Keratinocyte (primary cell): ENCODE data around the gene CARMIL3. TPM values are rescaled to one million over a fixed set of nuclear protein-coding genes. Genes with fewer than 3 reads are reported as not detected.

Experiments used
- DNase-seq: peaks from one replicate; pipeline ENCODE4 v3.0.0-alpha.2; 2011; ENCODE audit warnings: low read depth, missing footprints, low spot score
- FAIRE-seq: peaks from 2 replicates; lab custom pipeline; 2011; peaks lifted over from hg19 to GRCh38; lab: Jason Lieb, UNC
- H2AFZ ChIP-seq: 2 replicates; pipeline ENCODE4 v1.6.0; 2012; ENCODE audit warnings: low read length, control low read depth, inconsistent platforms; ENCODE audit not compliant: control insufficient read depth
- H3K27ac ChIP-seq: 2 replicates; pipeline ENCODE4 v1.5.1; 2011; ENCODE audit warnings: low read length; ENCODE audit not compliant: control insufficient read depth, insufficient read depth
- H3K27me3 ChIP-seq: 3 replicates; pipeline ENCODE4 v1.6.0; 2011; ENCODE audit warnings: low read length; ENCODE audit not compliant: control insufficient read depth, insufficient read depth; ENCODE audit errors: extremely low read depth
- H3K36me3 ChIP-seq, 2 experiments: 2 replicates in 1 of 2; 3 replicates in 1 of 2; pipeline ENCODE4 v1.5.1; 2011; ENCODE audit warnings: low read length in 2 of 2, mild to moderate bottlenecking in 1 of 2; ENCODE audit not compliant: control insufficient read depth in 2 of 2, insufficient read depth in 2 of 2; ENCODE audit errors: extremely low read depth in 1 of 2
- H3K4me1 ChIP-seq: 3 replicates; pipeline ENCODE4 v1.5.1; 2011; ENCODE audit warnings: low read length; ENCODE audit not compliant: control insufficient read depth, insufficient read depth; ENCODE audit errors: extremely low read depth
- H3K4me2 ChIP-seq: 3 replicates; pipeline ENCODE4 v1.6.0; 2011; ENCODE audit warnings: low read depth, low read length; ENCODE audit not compliant: control insufficient read depth, insufficient read depth; ENCODE audit errors: extremely low read depth
- H3K4me3 ChIP-seq, 3 experiments: fragments of 200-600 bp in 1 of 3; sonication (generic) in 1 of 3; 2 replicates in 2 of 3; 3 replicates in 1 of 3; pipeline ENCODE4 v1.5.1; 2011 to 2016; ENCODE audit warnings: low read length in 3 of 3, mild to moderate bottlenecking in 3 of 3, control low read depth in 2 of 3, inconsistent platforms in 1 of 3, low read depth in 1 of 3, mixed read lengths in 1 of 3, mixed run types in 1 of 3, moderate library complexity in 1 of 3; ENCODE audit not compliant: control insufficient read depth in 2 of 3, insufficient read depth in 2 of 3; ENCODE audit errors: extremely low read depth in 1 of 3
- H3K79me2 ChIP-seq: 2 replicates; pipeline ENCODE4 v1.6.0; 2012; ENCODE audit warnings: low read length; ENCODE audit not compliant: control insufficient read depth, insufficient read depth
- H3K9ac ChIP-seq: 3 replicates; pipeline ENCODE4 v1.6.0; 2011; ENCODE audit warnings: low read length; ENCODE audit not compliant: control insufficient read depth, insufficient read depth; ENCODE audit errors: extremely low read depth
- H3K9me1 ChIP-seq: 3 replicates; pipeline ENCODE4 v1.6.0; 2011; ENCODE audit warnings: low read length; ENCODE audit not compliant: control insufficient read depth, insufficient read depth; ENCODE audit errors: extremely low read depth
- H3K9me3 ChIP-seq: 2 replicates; pipeline ENCODE4 v1.5.1; 2012; ENCODE audit warnings: low read depth, low read length; ENCODE audit not compliant: control insufficient read depth
- H4K20me1 ChIP-seq: 3 replicates; pipeline ENCODE4 v1.6.0; 2011; ENCODE audit warnings: low read length; ENCODE audit not compliant: control insufficient read depth, insufficient read depth; ENCODE audit errors: extremely low read depth
- EZH2 ChIP-seq: IDR thresholded peaks from one replicate; pipeline ENCODE4 v1.6.1; 2012; ENCODE audit warnings: inconsistent platforms, mild to moderate bottlenecking, low read length, moderate library complexity
- dilution Hi-C: fragments of 300-500 bp; cut with MboI; formaldehyde crosslinking; loops from one replicate; pipeline ENCODE4 v1.7.0; 2020; ENCODE audit warnings: low sequenced_read_pairs; ENCODE audit not compliant: extremely low pct_ligation_motif_present
- polyA plus RNA-seq, 5 experiments: library from polyadenylated mRNA; depleted of rRNA in 3 of 5; stranded (reverse) in 3 of 5; stranded (forward) in 1 of 5; unstranded in 1 of 5; fragments of >200 nt; gene quantifications; 1 replicate in 1 of 5; 2 replicates in 3 of 5; 3 replicates in 1 of 5; pipeline versions ENCODE4 v1.2.1 to v1.2.3, GENCODE V29; 2011 to 2012; ENCODE audit warnings: missing spikeins in 2 of 5, low read depth in 1 of 5, low replicate concordance in 1 of 5
- TF ChIP-seq, protein P1 (sequence below), 3 experiments: IDR thresholded peaks in 1 of 3; conservative IDR thresholded peaks in 1 of 3; optimal IDR thresholded peaks in 1 of 3; 2 replicates in 2 of 3; 3 replicates in 1 of 3; pipeline versions ENCODE3 to v1.5.1; 2011; ENCODE audit warnings: low read length in 3 of 3, mild to moderate bottlenecking in 3 of 3, moderate library complexity in 2 of 3, control low read depth in 1 of 3, inconsistent platforms in 1 of 3; ENCODE audit not compliant: insufficient read depth in 2 of 3; ENCODE audit errors: extremely low read depth in 1 of 3

CARMIL3 gene
- polyA plus RNA-seq, 1 donor (not counting 4 experiments of a cell fraction or from before 2014, with no cell fraction given), result 0.12 TPM

DNA sequence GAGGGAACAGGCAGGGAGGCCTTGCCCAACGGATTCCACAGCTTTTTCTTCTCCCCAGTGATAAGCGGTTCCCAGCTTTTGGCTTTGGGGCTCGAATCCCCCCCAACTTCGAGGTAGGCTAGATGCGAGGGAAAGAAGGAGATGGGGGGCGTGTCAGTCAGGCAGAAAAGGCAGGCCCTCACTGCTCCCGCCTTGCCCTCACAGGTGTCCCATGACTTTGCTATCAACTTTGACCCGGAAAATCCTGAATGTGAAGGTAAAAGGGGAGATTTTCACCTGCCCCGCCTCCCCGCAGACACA lies 24.4 kb downstream of the CARMIL3 start:
- Histone ChIP-seq H3K4me1 (peaks cover 5% of the 10 kb centered on the region), H3K9ac (no peak overlapping the region), H3K27me3 (peaks cover 27% of the 10 kb centered on the region), H3K4me3 (no peak overlapping the region), H3K36me3 (no peaks in the 10 kb centered on the region), H3K79me2 (no peaks in the 10 kb centered on the region), H3K9me1 (no peaks in the 10 kb centered on the region), H4K20me1 (no peaks in the 10 kb centered on the region), H3K4me2 (no peak overlapping the region), H2AFZ (no peak overlapping the region), H3K9me3 (no peaks in the 10 kb centered on the region), H3K27ac (no peak overlapping the region)
- FAIRE-seq (no peak), DNase-seq (no peak)
- dilution Hi-C loops, result no loop called here
- TF ChIP-seq, protein P1, sequence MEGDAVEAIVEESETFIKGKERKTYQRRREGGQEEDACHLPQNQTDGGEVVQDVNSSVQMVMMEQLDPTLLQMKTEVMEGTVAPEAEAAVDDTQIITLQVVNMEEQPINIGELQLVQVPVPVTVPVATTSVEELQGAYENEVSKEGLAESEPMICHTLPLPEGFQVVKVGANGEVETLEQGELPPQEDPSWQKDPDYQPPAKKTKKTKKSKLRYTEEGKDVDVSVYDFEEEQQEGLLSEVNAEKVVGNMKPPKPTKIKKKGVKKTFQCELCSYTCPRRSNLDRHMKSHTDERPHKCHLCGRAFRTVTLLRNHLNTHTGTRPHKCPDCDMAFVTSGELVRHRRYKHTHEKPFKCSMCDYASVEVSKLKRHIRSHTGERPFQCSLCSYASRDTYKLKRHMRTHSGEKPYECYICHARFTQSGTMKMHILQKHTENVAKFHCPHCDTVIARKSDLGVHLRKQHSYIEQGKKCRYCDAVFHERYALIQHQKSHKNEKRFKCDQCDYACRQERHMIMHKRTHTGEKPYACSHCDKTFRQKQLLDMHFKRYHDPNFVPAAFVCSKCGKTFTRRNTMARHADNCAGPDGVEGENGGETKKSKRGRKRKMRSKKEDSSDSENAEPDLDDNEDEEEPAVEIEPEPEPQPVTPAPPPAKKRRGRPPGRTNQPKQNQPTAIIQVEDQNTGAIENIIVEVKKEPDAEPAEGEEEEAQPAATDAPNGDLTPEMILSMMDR (optimal IDR thresholded peaks at IDR 0.05 in 1 of 3, IDR thresholded peaks at IDR 0.05 in 1 of 3, conservative IDR thresholded peaks at IDR 0.05 in 1 of 3; ENCODE audit: extremely low read depth in 1 of 3, insufficient read depth in 2 of 3, low read length in 3 of 3), result no peak
- TF ChIP-seq EZH2, result no peak

DNA sequence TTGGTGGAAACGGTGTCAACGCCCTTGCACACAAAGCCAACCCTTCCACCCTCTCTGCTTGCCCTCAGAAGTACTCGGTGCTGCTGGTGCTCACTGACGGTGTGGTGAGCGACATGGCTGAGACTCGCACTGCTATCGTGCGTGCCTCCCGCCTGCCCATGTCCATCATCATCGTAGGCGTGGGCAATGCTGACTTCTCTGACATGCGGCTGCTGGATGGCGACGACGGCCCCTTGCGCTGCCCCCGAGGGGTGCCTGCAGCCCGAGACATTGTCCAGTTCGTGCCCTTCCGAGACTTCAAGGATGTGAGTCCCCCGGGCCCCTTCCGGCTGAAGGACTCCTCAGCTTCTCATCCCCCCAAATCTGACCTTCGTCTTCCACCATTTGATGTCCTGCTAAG lies 25.3 kb downstream of the CARMIL3 start:
- no peaks in the 10 kb centered on the region for H3K79me2 ChIP-seq
- H3K4me2 ChIP-seq, result no peak overlapping the region
- TF ChIP-seq, protein P1 (optimal IDR thresholded peaks at IDR 0.05 in 1 of 3, IDR thresholded peaks at IDR 0.05 in 1 of 3, conservative IDR thresholded peaks at IDR 0.05 in 1 of 3; ENCODE audit: extremely low read depth in 1 of 3, insufficient read depth in 2 of 3, low read length in 3 of 3), result no peak
- TF ChIP-seq EZH2, result no peak
- no peaks in the 10 kb centered on the region for H4K20me1 ChIP-seq
- H3K27me3 ChIP-seq, result peaks cover 25% of the 10 kb centered on the region
- no peak overlapping the region for H3K27ac ChIP-seq
- no peak overlapping the region for H3K9ac ChIP-seq
- no peaks in the 10 kb centered on the region for H3K9me1 ChIP-seq
- no peak for DNase-seq
- no peak overlapping the region for H2AFZ ChIP-seq
- H3K4me3 ChIP-seq, result no peak overlapping the region
- H3K4me1 ChIP-seq, result peaks cover 5% of the 10 kb centered on the region
- FAIRE-seq, result no peak
- no peaks in the 10 kb centered on the region for H3K36me3 ChIP-seq
- dilution Hi-C loops, result no loop called here
- H3K9me3 ChIP-seq, result no peaks in the 10 kb centered on the region
